ENCODE data around the gene RTP2.

- TF ChIP-seq, protein P1, sequence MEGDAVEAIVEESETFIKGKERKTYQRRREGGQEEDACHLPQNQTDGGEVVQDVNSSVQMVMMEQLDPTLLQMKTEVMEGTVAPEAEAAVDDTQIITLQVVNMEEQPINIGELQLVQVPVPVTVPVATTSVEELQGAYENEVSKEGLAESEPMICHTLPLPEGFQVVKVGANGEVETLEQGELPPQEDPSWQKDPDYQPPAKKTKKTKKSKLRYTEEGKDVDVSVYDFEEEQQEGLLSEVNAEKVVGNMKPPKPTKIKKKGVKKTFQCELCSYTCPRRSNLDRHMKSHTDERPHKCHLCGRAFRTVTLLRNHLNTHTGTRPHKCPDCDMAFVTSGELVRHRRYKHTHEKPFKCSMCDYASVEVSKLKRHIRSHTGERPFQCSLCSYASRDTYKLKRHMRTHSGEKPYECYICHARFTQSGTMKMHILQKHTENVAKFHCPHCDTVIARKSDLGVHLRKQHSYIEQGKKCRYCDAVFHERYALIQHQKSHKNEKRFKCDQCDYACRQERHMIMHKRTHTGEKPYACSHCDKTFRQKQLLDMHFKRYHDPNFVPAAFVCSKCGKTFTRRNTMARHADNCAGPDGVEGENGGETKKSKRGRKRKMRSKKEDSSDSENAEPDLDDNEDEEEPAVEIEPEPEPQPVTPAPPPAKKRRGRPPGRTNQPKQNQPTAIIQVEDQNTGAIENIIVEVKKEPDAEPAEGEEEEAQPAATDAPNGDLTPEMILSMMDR (IDR thresholded peaks at IDR 0.05), result no peak
- no peak for TF ChIP-seq POLR2A (IDR thresholded peaks at IDR 0.05)
These were observed 19.9 kb upstream of the RTP2 start for GRCh38 chr3:187722206-187722612.

All from thyroid gland (tissue), 4 donors.